Esophagus squamous epithelium (tissue), 4 donors: Measurements from ENCODE around the gene SNX17.

Source experiments
- POLR2A ChIP-seq, 4 donors: fragments of 450-650 bp; IDR thresholded peaks; one replicate each; pipeline ENCODE4 v1.6.1; 2017; ENCODE audit warnings: antibody characterized with exemption in 4 of 4, mild to moderate bottlenecking in 4 of 4, moderate library complexity in 3 of 4
- TF ChIP-seq, protein P1 (sequence below), 6 experiments: fragments of 450-650 bp in 4 of 6; fragments of 200-600 bp in 2 of 6; sonication (generic) in 2 of 6; IDR thresholded peaks; one replicate each; pipeline ENCODE4 v1.5.1; 2016 to 2019; ENCODE audit warnings: antibody characterized with exemption in 6 of 6, mild to moderate bottlenecking in 4 of 6, moderate library complexity in 4 of 6

DNA sequence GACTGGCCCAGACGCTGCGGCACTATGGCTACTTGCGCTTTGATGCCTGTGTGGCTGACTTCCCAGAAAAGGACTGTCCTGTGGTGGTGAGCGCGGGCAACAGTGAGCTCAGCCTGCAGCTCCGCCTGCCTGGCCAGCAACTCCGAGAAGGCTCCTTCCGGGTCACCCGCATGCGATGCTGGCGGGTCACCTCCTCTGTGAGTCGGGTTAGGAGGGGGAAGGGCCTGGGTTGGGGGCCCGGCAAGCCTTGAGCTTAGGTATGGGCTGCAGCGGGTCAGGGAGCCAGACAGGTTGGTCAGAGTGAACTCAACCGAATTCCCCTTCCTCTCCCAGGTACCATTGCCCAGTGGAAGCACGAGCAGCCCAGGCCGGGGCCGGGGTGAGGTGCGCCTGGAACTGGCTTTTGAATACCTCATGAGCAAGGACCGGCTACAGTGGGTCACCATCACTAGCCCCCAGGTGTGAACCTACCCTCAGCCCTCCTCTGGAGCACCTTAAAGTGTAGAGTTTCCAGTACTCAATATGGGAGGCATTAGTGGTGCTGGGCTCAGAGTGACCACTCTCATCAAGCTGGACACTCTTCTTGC, 5.2 kb downstream of the SNX17 start:
- TF ChIP-seq, protein P1, sequence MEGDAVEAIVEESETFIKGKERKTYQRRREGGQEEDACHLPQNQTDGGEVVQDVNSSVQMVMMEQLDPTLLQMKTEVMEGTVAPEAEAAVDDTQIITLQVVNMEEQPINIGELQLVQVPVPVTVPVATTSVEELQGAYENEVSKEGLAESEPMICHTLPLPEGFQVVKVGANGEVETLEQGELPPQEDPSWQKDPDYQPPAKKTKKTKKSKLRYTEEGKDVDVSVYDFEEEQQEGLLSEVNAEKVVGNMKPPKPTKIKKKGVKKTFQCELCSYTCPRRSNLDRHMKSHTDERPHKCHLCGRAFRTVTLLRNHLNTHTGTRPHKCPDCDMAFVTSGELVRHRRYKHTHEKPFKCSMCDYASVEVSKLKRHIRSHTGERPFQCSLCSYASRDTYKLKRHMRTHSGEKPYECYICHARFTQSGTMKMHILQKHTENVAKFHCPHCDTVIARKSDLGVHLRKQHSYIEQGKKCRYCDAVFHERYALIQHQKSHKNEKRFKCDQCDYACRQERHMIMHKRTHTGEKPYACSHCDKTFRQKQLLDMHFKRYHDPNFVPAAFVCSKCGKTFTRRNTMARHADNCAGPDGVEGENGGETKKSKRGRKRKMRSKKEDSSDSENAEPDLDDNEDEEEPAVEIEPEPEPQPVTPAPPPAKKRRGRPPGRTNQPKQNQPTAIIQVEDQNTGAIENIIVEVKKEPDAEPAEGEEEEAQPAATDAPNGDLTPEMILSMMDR (IDR thresholded peaks at IDR 0.05) = no peak
- TF ChIP-seq POLR2A (IDR thresholded peaks at IDR 0.05) = no peak
